NCI-H2107 (cell line): ENCODE data around the gene SGPL1.

Experiments
- DNase-seq: peaks from one replicate; lab custom pipeline; 2025; lab: John Stamatoyannopoulos, UW

SGPL1 gene

GRCh38 chr10:70885931-70886903, 70.5 kb downstream of the SGPL1 start:
- no peak for DNase-seq

DNA sequence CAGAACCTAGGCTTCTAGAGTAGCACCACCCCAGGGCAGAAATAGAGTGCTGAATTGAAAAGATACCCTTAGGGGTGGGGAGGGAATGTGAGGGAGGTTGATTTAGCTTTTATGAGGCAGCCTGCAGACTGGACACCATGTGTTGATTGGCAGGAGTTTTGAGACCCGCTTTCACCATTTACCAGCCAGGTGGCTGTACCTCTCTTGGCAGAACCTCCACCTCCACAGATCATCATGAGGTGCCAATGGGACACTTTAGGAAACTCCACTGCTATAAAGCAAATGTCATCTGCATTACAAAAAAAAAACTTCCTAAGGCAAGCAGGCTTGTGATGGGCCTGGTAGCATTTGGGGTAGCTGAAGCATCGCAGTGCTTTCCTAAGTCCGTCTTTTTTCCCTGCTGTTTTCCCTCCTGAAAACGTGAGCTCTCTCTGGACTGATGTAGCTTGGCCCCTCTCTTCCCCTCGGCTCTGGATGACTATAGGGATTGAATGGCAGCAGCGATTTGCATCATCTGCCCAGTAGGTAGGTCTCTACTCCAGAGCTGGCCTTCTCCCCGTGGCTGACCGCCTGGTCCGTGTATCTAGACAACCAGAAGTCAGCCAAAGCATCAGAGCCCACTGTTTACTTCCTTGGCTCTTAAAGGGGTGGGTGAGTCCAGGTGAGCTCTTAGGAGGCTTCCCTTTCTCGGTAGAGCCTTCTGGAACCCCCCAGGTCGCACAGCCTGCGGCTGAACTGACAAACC, 71.3 kb downstream of the SGPL1 start:
- no peak for DNase-seq

DNA sequence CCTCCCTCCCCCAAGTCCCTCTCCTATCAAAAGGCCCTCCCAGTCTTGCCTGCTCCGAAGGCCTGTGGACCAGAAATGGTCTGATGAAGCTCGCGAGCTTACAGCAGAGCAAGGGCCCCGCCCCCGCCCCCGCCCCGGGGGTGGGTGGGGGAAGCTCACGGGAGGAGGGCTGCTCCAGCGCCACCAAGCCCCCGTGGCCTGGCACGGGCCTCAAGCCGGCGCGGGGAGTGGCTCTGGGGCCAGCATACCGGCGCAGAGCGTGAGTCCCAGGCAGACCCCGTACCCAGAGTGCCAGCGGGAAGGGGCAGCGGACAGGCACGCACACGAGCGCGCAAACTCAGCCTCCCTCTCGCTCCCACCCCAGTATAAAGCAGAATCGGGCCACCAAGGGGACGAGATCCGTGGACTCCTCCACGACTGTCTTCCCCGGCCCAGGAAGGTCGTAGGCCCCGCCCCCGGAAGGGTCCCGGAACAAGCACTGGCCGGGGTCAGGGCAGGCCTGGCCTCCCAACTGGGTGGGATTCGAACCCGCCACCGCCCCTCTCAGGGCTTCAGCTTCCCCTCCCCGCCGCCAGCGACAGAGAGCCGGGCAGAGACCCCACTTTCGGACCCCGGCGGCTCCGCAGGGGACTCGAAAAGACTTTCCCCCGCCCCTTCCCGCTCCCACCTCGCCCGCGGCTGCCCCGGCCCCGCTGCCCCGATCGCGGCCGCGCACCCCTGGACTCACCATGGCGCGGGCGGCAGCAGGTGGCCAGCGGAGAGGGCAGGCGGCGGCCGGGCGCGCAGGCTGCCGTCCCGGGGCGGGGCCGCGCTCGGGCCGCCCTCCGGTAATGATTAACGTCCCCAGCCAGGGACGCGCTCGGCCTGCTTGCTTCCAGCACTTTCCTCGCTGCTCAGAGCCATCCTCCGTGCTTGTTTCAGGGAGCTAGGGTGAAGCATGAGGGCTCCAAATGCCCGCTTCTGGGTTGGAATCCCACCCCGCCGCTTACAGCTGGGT, 72.4 kb downstream of the SGPL1 start, which contains the start of gene PCBD1:
Gene PCBD1, minus strand, starts transcription at position 762 of the 997 bp plus-strand sequence. Its CDS starts 32 bp downstream, at position 730.
- peak; percentile 14 for DNase-seq

- no peak for DNase-seq
Observed at GRCh38 chr10:70889291-70889690, 73.5 kb downstream of the SGPL1 start.

DNA sequence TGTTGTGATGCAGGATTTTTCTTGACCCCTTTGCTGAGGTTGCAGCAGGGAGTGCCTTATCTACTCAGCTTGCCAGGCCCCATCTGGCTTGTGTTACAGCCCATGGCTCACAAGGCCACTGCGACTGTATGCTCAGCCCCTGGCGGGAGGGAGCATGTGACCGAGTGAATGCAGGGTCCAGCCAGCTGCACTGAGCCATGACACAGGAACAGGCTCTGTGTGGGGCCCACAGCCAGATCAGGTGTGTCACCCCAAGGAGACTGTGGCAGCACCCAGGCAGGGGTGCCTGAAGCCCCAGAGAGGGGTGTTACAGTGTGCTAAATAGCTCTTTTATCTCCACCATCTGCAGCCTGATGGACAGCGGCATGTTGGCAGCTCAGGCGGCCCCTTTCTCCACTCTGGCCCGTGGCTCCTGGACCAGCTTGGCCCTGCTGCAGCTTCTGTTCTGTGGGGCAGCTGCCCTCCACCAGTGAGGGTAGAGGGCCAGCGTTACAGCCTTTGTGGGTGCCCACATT, 75.2 kb downstream of the SGPL1 start:
- no peak for DNase-seq

DNA sequence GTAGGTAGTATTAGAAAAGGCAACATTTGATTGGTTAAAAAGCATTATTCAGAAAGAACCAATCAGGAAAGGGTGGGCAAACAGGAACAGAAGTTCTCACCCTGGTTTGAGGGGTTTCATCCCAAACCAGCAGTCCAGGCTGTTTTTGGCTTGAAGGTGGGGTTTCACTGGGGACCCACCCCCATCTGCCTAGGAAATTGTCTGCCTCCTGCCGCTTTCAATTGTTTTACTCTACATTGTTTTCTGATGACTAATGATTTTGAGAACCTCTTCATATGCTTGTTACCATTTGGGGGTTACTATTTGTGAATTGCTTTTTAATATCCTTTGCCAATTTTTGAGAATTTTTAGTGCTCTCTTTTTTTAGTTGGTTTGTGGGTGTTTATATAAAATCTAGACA, 75.9 kb downstream of the SGPL1 start:
- DNase-seq = no peak

DNA sequence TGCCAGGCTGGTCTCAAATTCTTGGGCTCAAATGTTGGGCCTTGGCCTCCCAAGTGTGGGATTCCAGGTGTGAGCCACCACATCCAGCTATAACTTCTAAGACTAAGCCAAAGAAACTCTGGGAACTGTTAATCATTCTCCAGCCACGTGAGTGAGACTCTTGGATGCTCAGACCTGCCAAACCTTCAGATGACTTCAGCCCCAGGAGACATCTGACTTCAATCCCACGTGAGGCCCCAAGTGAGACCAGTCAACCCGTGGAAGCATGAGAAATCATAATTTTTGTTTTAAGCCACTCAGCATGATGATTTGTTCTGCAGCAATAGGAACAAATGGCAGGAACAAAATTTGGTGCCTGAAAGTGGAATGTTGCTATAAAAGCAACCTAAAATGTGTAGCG, 76.9 kb downstream of the SGPL1 start:
- no peak for DNase-seq

- no peak for DNase-seq
Observed at GRCh38 chr10:70893227-70894006, 77.7 kb downstream of the SGPL1 start.

DNA sequence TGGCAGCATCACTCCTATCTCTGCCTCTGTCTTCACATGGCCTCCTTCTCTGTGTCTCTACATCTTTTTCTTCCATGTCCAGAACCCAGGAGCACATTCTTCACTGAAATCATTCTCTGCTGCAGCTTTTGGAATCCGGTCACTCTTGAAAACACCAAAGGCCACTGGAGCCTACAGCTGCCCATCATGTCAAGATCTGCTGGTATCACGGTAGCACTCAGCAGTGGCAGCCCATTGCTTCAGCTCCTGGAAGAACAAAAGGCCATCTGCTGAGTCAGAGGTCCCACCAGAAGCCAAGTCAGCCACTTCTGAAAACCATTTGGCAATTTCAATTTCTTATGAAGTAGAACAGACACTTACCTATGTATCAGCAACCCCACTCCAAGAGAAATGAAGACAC, 78.7 kb downstream of the SGPL1 start:
- no peak for DNase-seq

DNA sequence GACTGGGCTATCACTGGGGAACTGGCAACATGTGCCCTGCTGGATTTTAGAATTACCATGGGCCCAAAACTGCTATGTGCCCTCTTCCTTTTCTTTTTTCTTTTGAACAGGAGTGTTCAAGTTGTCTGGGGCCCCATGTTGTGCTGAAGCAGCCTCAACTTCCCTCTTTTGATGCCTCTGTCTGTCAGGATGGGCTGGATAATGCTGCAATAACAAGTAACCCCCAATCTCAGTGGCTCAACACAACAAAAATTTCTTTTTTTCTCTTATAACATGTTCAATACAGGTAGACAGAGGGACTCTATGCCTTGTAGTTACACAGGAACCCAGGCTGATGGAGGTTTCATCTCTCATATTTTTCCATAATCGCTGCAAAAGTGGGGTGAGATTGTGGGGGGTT, 80.8 kb downstream of the SGPL1 start:
- DNase-seq = no peak

DNA sequence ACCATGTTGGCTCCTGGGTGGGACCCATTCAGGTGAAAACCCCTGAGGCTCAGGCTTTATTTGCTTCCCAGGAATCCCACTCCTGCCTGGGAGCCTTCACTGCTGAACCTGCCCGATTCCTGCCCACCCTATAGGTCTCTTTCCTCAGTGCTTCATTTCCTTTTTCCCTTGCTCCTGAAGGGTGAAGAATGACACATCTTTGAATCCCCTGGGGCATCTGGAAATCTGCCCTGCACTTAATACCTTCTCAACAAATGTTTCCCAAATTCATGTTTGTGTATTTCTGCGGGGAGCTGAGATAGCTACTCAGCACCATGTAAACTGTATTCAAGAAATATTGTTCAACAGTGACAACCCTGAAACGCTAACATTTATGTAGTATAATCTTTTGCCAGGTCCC, 82.9 kb downstream of the SGPL1 start:
- no peak for DNase-seq

DNA sequence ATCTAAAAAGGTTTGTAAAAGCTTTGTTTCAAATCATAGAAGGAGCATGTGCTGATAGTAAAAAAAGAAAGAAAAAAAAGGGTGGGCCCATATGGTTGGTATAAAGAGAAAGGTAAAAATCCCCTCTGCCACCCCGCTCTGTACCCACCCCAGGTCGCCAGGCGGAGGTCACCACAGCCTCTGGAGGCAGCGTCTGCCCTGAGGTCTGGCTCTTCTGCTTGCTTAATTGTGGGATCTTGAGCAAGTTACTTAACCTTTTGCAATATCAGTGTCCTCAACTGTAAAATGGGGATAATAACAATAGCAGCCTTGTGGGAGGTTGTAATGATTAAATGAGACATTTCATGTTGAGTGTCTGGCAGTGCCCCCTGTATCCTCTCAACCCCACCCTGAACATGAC, 83.3 kb downstream of the SGPL1 start:
- DNase-seq = no peak

DNA sequence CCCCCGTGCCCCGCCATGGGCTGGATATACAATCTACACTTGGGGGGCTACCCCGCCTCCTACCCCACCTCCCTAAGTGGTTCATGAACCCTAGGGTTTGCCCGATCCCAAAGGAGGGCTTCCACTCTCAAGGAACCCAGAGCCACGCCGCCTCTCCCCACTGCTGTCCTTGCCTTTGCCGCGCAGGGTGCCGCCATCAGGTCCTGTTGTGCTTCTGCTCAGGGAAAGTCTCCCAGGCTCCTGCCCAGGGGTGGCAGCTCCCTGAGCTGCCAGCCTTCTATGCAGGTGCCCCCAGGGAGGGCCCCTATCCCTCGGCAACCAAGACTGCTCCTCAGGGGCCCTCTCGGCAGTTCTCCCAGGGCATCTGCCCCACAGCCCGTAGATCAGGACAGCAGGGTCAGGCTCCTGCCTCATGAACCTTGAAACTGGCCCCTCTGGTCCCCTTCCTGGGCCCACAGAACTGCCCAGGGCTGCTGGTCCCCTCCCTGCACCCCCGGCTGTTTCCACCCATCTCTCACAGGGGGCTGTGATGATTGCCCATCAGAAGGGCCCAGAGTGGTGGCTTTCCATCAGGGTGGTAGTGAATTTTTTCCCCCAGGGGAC, 85.6 kb downstream of the SGPL1 start:
- no peak for DNase-seq

GRCh38 chr10:70902661-70903261, 87.0 kb downstream of the SGPL1 start:
- no peak for DNase-seq

DNA sequence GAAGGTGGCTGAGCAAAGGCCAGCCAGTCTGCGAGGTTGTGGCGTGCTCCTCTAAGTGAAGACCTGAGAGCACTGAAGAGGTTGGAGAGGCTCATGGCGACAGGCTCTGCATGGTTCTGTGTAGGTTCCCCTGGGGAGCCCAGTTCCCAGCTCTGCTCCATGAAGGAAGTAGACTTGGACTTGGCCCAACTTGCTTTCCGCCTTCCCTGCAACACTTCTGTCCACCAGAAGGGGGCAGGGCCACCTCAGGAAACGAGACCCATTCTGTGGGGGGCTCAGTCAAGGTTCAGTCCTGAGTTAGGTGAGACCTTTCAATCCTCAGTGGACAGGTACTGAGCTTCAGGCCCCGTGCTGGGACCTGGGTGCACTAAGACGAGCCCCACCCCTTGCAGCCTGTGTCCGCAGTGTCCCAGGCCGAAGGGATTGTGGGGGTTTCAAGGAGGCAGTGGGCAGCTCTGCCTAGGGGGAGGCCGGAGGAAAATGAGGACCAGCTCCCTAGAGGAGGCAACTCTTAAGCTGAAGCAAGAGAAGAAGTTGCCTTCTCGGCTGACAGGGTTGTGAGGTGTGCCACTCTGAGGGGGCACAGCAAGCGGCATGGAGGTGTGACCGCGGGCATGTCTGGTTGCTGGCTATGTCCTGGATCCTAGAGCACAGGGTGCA, 87.6 kb downstream of the SGPL1 start:
- DNase-seq = peak; percentile 11

- no peak for DNase-seq
Observed at GRCh38 chr10:70905071-70906021, 89.6 kb downstream of the SGPL1 start.

GRCh38 chr10:70906031-70906783, 90.5 kb downstream of the SGPL1 start:
- DNase-seq = no peak
